Adipose tissue (tissue), 3 donors: ENCODE measurements around the gene HPSE2. TPM values are rescaled to one million over a fixed set of nuclear protein-coding genes. Genes with fewer than 3 reads are reported as not detected.

Source experiments
- H3K27ac ChIP-seq: one replicate; pipeline ENCODE4 v1.5.1; 2013; ENCODE audit warnings: low read depth, low read length
- WGBS, 3 donors: extraction: QIAGEN DNeasy Blood & Tissue Kit; methylation state at CpG; one replicate each; pipeline ENCODE4 v1.1.7; 2013; 5-methylcytosine and 5-hydroxymethylcytosine counted together
- polyA plus RNA-seq, 3 donors: library from polyadenylated mRNA; stranded (reverse); fragments of 200-250 nt; gene quantifications; one replicate each; pipeline ENCODE4 v1.2.3, GENCODE V29; 2013
- donor health status: healthy with polysubstance abuse.
- donor health status: Bipolar disorder and iron deficiency.
- donor health status: healthy.

The HPSE2 gene
- polyA plus RNA-seq, 3 donors: 0.06 to 2.4 (median 1.0) TPM

DNA sequence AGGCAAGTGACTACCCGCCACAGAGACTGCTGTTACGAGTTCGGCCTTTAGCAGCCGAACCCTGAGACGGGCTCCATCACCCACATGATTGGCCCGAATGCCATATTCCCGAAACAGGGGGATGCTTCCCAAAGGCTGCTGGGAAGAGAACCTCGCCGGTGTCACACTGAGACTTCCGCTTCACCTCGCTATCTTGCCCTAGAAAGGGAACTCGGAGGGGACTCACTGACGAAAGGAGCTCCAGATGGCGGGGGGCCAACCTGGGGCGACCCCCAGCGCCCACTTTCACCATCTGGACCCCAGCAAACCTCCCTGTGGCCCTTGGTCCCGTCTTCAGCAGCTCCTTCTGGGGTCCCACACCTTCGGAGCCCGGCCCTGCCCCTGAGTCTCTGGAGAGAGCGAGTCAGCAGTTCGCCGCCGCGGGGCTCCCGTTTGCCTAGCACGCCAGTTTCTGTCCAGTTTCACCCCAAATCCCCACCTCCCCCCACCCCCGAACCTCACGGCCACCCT is 789.4 kb downstream of the HPSE2 start:
- peak overlapping the region; percentile 73 for H3K27ac ChIP-seq
- WGBS, 3 donors: 2 to 5% (median 3%) methylated on average over 28 of the region's 28 CpGs

DNA sequence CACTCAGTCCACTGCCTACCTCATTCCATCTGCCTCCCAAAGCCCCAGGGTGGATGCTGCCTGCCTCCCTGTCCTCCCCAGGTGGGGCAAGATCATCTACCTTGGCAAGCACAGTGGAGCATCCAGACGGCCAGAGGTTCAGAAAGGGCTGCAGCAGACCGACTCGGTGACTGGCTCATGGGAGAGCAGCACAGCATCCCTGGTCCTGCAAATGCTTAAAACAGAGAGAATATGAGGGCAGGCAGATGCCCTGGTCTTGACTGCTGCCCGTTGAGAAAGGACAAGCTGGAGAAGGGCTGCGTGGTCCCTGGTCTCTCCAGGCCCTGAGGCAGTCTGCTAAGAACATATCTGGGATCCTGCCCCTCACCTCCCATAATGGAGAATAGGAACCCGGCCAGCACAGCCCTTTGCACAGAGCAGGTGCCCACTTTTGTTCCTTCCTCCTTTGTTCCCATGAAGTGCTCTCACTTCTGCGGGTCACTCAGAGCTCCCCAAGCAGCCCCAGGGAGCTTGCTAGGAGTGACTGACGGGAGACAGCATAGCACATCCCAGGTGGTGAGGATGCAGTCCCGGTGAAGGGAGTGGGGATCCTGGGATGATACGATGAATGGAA is 790.3 kb downstream of the HPSE2 start:
- WGBS, 3 donors: 69 to 79% (median 75%) methylated on average over 10 of the region's 10 CpGs
- H3K27ac ChIP-seq: no peak overlapping the region

DNA sequence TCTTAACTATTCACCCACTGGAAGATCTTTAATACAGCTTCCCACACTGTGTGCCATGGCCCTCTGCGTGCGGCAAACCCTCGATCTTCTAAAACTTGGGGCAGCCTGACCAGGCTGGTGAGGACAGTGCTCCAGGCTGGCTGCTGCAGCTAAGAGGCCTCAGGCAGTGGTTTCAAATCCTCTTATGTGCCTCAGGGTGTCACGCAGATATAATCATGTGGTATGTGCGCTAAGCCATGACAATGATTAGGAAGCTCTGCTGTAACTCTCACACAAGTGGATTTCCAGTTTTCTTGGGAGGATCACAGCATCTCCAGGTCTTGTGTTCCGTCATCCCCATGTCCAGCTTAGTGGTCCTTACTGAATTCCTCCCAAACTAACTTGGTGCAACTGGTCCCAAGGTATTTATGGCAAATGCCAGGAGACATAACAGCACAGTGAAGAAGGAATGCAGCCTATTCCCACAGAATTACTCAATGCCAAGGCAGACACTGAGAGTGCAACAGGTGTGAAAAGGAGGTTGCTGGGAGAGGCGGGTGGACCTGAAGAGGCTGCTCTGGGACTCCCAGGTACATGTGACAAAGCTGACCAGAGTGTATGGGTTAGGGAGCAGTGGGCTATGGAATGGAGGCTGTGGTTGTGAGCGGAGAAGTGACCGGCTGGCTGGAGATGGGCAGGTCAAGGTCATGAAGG is 791.2 kb downstream of the HPSE2 start:
- H3K27ac ChIP-seq: no peak overlapping the region

DNA sequence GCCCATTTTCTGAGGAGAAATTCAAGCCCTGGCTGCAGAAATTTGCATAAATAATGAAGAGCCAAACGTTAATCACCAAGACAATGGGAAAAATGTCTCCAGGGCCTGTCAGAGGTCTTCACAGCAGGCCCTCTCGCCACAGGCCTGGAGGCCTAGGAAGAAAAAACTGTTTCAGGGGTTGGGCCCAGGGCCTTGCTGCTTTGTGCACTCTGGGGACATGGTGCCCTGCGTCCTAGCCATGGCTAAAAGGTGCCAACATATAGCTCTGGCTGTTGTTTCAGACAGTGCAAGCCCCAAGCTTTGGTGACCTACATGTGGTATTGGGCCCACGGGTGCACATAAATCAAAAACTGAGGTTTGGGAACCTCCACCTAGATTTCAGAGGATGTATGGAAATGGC is 796.9 kb downstream of the HPSE2 start:
- 93 to 96% (median 94%) methylated on average over 4 of the region's 4 CpGs for WGBS, 3 donors
- no peak overlapping the region for H3K27ac ChIP-seq

More for the DNA sequence above, 791.2 kb downstream of the HPSE2 start:
- 88 to 93% (median 91%) methylated on average over 9 of the region's 9 CpGs for WGBS, 3 donors

DNA sequence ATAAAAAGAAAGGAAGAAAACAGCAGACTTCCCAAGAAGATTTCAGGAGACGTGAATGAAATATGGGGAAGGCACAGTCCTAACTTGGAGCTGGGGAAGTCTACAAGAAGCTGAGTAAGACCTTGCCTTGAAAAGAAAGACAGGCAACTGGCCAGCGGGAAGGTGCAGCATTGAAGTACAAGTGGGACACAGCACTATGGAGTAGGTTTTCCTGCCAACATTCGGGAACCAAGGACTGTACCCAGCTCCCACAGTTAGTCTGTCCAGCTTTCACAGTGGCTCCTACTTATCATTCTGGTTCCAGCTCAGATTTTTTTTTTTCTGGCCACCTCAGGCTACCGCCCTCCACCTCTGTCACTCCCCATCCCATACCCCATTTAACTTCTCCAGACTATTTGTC is 798.9 kb downstream of the HPSE2 start:
- no peak overlapping the region for H3K27ac ChIP-seq
- WGBS, 3 donors: 91 to 96% (median 95%) methylated on average over 4 of the region's 4 CpGs

DNA sequence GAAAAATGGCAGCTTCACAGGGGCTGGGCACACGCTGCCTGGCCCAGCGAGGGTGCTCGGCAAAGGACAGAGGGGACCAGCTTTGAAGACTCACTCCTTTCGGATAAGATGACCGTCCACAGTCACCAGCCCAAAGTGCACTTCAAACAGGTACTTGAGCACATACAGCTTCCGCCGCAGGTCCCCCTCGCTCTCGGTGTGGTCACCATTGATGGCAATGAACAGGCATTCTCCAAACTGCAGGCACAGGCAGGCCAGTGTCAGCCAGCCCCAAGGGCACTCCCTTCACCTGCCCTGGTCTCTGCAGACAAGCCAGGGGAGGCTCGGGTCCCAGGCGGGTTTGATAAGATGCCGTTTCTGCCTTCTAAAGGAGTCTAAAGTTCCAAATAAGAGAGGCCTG is 800.5 kb downstream of the HPSE2 start:
- 96 to 98% (median 98%) methylated on average over 12 of the region's 12 CpGs for WGBS, 3 donors
- no peak overlapping the region for H3K27ac ChIP-seq

DNA sequence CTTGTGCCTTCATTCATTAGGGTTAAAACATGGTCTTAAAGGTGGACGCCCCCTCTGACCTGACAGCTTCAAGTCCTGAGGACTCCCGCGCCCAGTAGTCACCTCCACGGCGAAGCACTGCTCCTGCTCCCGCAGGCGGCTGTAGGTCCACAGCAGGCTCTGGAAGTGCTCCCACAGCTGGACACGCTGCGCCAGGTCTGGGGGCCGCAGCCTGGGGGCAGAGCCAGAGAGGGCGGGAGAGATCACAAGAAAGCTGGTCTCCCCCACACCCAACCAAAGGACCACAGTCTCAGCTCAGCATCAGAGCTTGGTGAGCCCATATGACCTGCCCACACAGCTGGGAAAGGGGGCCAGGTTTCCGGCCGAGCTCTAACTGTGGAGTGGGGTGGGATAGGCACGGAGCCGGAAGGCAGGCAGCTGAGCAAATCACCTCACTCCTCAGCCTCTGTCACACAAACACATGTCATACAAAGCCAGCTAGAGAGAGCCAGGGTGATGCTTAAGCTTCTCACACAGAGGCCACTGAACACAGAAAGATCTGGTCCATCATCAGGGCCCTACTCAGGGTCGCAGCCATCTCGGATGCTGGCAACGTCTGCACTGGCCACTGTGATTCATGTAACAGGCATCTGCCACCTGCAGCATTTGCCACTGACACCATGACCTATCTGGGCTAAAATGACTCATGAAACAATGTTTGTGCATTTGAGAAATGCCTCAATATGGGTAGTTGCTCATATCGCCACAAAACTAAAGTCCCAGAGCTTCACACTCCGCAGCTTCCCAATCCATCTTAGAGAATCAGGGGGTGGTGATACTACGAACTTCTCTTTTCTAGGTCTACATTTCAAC is 801.5 kb downstream of the HPSE2 start:
- no peak overlapping the region for H3K27ac ChIP-seq
- WGBS, 3 donors: 95 to 98% (median 97%) methylated on average over 21 of the region's 21 CpGs

DNA sequence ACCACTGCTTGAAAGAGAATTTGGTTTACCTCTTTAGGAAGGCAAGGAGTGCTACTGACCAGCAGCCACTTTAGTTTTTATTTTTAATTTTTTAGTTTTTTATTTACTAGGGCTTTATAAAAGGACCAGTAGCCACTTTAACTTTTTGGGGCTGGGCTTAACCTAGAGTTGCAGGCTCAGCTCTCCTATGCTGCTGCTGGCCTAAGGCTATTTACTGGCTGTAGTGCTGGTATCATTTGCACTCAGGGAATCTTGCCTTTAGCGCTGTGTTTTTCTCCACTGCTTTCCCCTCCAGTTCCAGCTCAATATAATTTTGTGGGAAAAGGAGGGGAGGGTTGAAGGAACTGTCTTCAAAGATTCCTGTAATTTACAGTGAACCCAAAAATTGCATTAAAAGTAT is 802.3 kb downstream of the HPSE2 start:
- no peak overlapping the region for H3K27ac ChIP-seq
- 94 to 100% (median 98%) methylated on average over 1 of the region's 1 CpG for WGBS, 3 donors

DNA sequence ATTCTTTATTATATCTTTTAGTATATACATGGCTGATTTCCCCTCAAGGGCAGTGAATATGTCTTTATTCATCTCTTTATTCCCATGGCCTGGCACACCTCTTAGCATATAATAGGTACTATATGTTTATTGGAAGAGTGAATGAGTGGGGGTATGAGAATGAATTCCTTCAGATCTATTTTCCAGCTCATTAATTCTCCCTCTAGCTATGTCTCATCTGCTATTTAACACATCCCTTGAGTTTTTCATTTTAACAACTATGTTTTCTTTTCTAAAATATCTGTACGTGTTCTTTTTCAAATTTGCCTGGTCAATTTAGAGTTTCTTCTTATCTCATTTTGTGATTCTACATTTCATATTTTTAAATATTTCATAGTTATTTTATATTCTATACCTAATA is 803.3 kb downstream of the HPSE2 start:
- 56 to 100% (median 98%) methylated on average over 1 of the region's 1 CpG for WGBS, 3 donors
- no peak overlapping the region for H3K27ac ChIP-seq

DNA sequence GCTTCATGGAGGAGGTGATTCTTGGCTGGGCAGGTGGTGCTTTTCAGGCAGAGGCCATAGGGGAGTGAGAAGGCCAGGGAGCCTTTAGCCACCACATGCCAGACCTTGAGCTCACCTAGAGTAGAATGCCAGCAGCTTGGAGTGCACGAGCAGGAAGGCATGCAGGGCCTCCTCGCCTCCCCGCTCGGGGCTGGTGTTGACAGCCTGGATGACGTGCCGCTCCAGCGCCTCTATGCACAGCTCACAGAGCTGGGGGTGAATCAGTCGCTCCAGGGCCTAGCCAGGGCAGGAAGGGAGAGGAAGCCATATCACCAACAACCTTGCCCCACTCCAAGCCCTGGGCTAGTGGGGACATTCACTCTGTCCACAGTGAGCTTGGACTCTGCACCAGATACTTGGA is 804.6 kb downstream of the HPSE2 start:
- no peak overlapping the region for H3K27ac ChIP-seq
- WGBS, 3 donors: 92 to 97% (median 92%) methylated on average over 8 of the region's 8 CpGs

DNA sequence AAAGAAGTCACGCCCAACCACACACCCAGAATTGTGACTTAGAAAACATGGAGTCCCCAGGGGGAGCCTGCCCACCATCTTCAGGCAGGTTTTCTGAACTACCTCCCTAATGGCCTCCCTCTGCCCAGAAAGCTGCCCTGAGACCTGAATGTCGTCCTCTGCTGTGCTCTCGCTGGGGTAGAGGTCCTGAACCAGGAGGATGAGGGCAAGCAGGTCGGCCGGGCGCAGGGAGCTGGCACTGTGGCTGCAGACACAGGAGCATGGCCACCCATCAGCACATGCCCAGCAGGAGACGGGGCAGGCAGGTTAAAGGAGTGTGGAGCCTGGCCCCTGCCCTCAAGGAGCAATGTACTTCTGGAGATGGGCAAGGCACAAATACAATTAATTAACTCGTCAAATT is 805.2 kb downstream of the HPSE2 start:
- no peak overlapping the region for H3K27ac ChIP-seq
- WGBS, 3 donors: 97 to 98% (median 98%) methylated on average over 8 of the region's 8 CpGs

DNA sequence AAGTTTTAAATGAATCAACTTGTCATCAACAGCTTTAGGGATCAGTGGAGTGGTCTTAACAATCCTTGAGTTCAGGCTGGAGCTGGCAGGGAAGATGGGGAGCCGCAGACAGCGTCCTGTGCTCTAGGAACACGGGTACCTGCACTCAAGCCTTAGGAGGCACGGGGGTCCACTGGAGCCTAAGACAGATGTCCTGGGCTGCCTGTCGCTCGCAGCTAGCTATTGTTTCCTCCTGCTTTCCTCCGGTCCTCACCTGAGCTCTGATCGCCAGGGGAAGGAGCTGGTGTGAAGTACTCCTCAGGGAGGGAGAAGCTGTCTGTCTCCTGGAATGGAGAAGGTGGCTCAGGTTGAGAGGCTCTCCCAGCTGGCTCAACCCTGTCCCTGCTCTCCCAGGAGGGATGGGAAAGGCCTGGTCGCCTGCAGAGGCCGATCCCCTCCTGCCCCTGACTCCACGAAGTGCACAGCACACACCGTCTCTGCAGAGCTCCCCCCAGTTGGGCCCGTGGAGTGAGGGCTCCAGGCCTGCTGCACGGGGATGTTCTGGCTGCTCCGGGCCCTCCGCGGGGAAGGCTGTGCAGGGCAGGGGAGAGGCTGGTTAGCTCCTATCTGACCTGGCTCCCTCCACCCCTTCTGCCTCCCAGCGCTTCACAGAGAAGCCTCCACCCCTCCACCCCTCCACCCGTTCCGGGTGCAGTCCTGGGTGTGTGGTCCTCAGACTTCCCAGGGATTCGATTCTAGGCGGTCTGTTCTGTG is 806.2 kb downstream of the HPSE2 start:
- no peak overlapping the region for H3K27ac ChIP-seq
- WGBS, 3 donors: 93 to 97% (median 96%) methylated on average over 22 of the region's 22 CpGs

DNA sequence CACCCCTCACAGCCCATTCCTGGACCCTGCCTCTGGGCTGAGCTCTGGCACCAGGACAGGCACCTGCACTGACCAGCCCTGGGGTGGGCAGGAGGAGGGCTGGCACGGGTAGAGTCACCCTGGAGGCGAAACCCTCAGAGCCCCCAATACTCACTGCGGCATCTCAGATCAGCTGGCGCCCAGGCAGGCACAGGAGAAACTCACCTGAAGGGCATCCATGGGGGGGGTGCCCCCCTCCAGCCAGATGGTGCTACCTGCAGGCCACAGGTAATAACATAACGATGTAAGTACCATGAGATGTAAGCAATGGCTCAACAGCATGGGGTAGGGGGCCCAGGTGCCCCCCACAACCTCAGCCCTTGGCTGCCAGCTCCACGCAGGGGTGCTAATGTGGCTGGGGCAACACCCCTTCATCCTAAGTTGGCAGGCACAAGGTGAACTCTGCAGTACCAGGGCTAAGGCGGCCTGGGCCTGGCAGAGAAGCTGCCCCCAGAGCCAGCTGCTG is 808.6 kb downstream of the HPSE2 start:
- 94 to 96% (median 95%) methylated on average over 7 of the region's 7 CpGs for WGBS, 3 donors
- no peak overlapping the region for H3K27ac ChIP-seq

DNA sequence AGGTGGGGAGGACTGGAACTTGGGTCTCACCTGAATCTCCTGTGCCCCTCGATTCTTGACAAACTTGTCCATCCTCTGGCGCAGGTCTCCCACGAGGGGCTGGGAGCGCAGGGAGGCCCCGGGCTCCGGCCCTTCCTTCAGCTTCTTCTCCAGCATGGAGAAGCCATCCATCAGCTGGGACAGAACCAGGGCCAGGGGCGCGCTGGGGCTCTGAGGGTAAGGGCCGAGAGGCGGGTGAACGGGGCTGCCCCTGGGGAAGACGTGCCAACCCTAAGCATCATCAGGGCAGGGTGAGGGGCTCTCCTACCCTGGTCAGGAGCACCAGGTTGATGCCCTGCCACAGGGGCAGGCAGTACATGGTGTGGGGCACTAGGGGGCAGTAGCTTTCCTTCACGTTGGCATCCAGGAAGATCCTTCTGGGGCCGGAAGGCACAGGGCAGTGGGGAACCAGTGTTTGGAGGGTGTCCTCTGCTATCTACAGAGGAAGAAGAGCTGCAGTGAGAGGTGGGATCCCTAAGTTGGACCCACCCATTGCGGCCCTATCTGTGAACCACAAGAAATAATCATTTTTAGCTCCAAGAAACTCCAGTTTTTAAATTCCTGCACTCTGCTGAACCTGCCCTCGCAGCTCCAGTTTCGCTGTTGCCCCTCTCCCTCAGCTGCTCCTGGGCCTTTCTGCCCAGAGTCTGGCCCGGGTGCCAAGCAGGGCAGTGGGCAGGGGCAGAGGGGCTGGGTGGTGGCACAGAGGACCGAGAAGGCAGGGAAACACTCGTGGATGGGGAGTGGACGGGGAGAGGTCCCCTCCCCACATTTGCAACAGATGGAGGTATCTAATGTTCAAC is 809.9 kb downstream of the HPSE2 start:
- H3K27ac ChIP-seq: no peak overlapping the region
- WGBS, 3 donors: 83 to 90% (median 84%) methylated on average over 17 to 21 of the region's 21 CpGs

DNA sequence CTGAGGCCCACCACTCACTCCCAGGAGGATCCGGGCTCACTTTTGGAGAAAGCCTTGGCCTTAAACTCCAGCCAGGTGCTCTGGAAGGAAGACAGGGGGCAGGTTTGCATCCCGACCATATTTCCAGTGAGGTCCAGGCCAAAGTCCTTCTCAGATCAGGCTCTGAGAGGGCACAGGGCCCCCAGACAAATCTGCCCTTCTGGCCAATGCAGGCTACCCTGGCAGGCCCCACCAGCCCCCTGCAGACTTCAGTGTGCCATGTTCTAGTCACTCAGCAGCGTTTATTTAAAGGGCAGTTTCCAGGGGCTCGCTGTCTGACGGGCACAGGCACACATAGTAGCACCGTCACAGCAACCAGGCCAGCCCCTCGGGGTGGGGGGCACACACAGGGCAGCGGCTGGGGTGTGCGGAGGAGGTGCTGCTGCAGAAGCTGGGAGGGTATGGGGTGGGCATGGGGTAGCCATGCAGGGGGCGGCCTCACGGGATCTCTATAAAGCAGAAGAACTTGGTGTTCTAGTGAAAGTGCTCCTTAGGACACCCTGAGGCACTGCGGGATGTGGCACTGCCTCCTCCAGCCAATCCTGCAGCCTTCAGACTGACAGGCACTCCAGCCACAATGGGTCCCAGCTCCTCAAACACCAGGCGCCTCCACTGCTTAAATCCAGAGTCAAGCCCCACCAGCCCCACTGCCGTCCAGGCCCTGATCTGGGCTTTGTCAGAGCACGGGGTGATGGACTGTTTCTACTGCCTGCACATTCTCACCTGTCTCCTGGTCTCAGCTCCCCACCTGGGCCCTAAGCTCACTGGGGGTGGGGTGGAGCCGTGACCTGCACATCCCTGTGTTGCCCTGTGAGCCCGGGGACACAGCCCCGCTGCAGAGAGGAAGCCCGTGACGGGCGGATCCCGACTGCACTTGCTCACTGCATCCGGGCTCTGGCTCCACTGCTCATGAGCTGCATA is 811.1 kb downstream of the HPSE2 start:
- 90 to 93% (median 90%) methylated on average over 23 of the region's 23 CpGs for WGBS, 3 donors

DNA sequence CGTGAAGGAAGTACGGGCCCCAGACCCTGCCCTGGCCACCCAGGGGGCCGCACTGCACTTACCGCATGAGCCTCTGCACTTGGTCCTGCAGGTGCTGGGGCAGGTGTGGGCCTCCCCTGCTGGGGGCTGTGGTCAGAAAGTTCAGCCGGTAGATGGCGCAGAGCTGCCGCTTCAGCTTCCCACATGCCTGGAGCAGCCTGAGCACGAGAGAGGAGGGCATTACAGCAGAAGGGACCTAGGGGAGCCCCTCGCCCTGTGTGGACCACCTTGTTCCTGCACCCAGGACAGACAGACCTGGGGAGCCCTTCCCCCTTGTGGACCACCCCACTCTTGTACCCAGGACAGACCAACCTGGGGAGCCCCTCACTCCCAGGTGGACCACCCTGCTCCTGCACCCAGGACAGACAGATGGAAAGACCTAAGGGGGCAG is 811.9 kb downstream of the HPSE2 start:
- 80 to 96% (median 87%) methylated on average over 5 to 9 of the region's 9 CpGs for WGBS, 3 donors
- no peak overlapping the region for H3K27ac ChIP-seq

More for the DNA sequence above, 811.1 kb downstream of the HPSE2 start:
- H3K27ac ChIP-seq: no peak overlapping the region
